GM18873 (cell line): Measurements from ENCODE around the gene LRRK2.

ENCODE experiments used
- ATAC-seq: cut with Tn5 transposase; IDR thresholded peaks from one replicate; pipeline ENCODE4 v1.9.1; 2021; ENCODE audit warnings: mild to moderate bottlenecking, moderate library complexity, moderate number of reproducible peaks; ENCODE audit not compliant: unreplicated experiment, low FRiP score

Gene LRRK2

DNA sequence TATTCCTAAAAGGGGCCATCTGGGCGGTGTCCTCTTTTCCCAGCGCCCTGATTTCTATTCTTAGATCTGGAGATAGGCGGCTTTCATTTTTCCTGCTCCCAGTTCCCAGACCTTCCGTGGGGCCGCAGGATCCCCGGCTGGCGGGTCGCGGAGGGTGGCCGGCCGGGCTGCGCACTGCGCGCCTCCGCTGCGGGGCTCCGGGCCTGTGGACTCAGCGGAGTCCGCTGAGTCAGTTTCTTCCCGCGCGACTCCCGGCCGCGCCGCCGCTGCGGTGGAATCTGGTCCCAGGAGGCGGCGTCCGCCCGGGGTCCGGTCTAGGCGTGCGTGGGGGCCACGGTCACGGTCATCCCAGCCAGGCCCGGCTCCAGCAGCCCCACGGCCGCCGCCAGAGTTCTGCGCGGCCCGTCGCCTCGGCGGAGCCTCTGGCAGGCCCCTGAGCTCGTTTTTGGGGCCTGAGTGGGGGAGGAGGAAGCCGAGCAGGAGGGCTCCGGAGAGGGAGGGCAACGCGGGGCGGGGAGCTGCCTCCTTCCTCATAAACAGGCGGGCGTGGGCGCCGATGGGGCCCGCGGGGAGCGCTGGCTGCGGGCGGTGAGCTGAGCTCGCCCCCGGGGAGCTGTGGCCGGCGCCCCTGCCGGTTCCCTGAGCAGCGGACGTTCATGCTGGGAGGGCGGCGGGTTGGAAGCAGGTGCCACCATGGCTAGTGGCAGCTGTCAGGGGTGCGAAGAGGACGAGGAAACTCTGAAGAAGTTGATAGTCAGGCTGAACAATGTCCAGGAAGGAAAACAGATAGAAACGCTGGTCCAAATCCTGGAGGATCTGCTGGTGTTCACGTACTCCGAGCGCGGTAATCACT lies at the start of gene LRRK2:
Gene LRRK2 (plus strand): TSS at position 559 of the 853 bp plus-strand sequence. CDS start 135 bp downstream, at position 694.
- ATAC-seq, result peak; percentile 40

DNA sequence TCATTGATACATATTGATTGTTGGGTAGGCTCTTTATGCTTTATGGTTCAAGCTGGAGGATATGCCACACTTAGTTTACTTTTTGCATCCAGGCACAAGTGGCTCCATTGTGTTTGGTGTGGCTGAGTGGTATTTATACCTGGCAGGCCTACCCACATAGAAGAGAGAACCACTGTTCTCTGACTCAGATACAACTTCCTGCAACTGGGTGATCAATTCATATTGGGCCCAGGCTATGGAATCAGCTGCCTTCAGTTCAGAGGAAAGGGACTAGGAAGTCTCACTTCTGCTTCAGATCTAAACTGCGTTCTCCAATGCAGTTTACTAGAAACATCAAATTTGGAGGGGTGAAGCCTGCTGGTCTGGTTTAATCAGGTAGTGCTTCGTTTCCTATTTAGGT lies 49.8 kb upstream of the LRRK2 start:
- no peak for ATAC-seq

DNA sequence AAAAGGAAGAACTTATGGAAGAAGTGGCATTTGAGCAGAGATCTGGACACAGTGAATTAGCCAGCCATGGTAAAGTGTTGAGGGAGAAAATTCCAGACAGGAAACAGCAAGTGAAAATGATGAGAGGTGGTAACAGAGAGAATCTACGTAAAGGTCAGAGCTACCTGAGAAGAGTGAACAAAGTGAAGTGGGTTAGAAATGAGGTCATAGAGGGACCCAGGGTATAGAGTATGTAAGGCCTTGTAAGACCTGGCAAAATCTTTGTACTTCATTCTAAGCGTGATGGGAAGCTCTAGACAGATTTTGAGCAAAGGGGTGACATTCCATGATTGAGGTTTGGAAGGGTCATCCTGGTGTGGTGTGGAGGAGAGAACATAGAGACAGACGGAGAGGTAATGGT lies 49.3 kb upstream of the LRRK2 start:
- no peak for ATAC-seq

DNA sequence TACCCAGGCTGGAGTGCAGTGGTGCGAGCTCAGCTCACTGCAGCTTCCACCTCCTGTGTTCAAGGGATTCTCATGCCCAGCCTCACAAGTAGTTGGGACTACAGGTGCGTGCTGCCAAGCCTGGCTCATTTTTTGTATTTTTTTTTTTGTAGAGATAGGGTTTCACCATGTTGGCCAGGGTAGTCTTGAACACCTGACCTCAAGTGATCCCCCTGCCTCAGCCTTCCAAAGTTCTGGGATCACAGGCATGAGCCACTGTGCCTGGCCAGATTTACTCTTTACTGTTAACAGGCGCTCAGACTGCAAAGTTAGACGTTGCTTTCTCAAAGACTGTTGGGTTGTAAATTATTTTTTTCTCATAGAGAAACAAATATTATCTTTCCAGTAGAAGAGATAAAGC lies 46.1 kb upstream of the LRRK2 start:
- no peak for ATAC-seq

DNA sequence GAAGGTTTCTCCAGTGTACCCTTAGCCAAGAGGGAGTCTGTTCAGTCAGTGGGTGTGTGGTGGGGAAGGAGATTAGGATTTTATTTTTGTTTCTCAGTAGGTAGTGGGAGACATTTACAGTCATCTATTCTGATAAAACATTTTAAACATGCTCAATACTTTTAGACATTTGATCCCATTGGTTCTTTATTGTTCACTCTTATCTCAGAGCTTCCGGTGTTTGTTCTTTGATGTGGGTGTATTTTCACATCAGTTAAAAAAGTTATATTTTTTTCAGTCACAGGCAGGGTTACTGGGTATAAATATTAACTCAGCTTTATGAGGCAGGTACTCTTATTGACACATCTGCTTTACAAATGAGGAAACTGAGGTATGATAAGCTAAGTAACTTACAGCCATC lies 43.3 kb upstream of the LRRK2 start:
- no peak for ATAC-seq

- no peak for ATAC-seq
These were observed 41.1 kb upstream of the LRRK2 start for GRCh38 chr12:40183715-40184114.

GRCh38 chr12:40184493-40185302 lies 40.1 kb upstream of the LRRK2 start:
- ATAC-seq, result no peak

DNA sequence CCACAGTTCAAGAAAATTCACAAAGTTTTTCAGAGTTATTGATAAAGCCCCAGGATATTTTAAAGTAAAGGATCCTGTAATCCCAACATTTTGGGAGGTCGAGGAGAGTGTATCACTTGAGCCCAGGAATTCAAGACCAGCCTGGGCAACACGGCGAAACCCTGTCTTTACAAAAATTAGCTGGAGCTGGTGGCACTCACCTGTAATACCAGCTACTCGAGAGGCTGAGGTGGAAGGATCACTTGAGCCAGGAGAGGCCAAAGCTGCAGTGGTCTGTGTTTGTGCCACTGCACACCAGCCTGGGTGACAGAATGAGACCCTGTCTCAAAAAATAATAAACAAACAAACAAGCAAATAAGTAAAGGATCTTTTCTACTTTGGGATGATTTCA lies 39.5 kb upstream of the LRRK2 start:
- no peak for ATAC-seq

GRCh38 chr12:40188558-40189320 lies 36.1 kb upstream of the LRRK2 start:
- no peak for ATAC-seq

- peak; percentile 99 for ATAC-seq
These were observed 32.0 kb upstream of the LRRK2 start for GRCh38 chr12:40192704-40193255.

DNA sequence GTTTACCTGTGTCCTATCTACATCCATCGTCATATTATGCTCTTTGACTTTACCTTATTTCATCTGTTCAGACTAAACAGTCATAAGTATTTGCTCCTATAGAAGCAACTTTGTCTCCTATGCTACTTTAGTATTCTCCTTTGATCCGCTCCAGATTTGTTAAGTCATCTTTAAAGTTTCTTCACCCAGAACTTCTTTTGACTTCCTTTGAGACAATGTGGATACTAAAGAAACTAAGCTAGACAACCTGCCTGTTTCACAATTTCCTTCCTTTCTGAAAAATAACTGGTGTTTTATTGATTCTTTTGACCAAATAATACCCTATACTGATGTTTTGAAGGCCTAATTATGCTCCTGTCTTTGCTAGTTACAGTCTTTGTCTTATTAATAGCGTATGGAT lies 30.0 kb upstream of the LRRK2 start:
- no peak for ATAC-seq

- ATAC-seq, result no peak
These were observed 27.2 kb upstream of the LRRK2 start for GRCh38 chr12:40197590-40197989.

- ATAC-seq, result no peak
These were observed 26.2 kb upstream of the LRRK2 start for GRCh38 chr12:40198601-40199000.

DNA sequence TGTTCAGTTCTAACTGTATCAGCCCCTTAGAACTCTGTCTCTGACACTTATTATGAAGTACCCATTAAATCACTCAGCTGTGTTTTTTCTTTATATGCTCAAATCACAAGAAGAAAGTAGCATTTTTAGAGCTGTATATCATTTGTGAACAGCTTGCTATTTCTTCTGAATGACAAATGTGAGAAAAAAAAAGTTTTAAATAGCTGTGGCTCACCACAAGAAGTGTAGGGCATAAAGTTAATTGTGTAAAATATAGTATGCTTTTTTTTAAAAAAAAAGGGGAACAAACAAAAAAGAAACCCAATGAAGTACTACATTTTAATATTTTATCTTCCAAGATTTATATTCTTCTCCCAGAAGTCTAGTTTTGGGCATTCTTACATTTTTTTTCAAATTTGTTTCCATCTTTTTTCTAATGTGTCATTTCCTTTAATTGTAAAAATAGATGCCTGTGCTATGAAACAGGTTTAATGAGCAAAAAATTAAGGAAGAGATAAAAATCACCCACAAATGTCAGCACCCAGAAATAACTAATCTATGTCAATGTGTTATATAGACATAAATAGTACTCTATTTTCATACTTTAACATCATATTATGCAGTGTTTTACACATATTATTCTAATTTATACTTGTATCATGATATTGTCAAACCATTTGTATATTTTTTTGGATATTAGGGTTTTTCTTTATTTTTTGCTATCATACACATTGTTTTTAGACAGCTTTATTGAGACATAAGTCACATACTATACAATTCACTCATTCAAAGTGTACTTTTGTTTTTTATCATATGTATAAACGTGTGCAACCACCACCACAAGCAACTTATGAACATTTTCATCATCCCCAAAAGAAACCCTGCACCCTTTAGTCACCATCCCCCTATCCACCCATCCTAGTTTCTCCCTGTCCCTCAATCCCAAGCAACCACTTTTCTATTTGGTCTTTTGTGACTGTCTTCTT lies 22.4 kb upstream of the LRRK2 start:
- ATAC-seq, result no peak

DNA sequence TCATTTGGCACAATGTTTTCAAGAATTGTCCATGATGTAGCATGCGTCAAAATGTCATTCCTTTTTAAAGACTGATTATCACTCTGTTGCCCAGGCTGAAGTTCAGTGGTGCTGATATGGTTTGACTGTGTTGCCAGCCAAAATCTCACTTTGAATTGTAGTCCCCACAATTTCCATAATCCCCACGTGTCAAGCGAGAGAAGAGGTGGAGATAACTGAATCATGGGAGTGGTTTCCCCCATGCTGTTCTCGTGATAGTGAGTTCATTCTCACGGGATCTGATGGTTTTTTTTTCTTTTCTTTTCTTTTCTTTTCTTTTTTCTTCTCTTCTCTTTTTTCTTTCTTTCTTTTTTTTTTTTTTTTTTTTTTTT lies 21.8 kb upstream of the LRRK2 start:
- no peak for ATAC-seq

- ATAC-seq, result no peak
These were observed 20.5 kb upstream of the LRRK2 start for GRCh38 chr12:40204337-40204736.

- no peak for ATAC-seq
These were observed 17.2 kb upstream of the LRRK2 start for GRCh38 chr12:40207551-40207950.

GRCh38 chr12:40208707-40209446 lies 15.9 kb upstream of the LRRK2 start:
- ATAC-seq, result peak; percentile 93

DNA sequence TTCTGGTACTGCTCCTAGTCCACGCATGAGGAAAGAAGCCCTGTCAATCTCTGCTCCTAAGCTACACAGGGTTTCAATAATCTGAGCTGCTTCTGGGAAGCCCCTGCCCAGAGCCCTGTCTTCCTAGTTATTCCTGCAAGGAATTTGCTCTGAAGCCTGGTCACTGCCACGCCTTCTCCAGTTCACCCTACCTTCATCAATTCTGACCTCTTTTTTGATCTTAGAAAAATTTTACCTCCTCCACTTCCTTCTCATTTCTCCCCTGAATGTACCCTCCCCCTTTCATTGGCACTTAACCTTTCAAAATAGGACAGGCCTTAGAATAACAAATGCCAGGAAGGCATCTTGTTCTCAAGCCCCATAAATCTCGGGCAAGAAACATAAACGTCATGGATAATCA lies 14.9 kb upstream of the LRRK2 start:
- no peak for ATAC-seq
